ENCODE data around the gene ERI3.

The ERI3 gene

GRCh38 chr1:44281962-44282703 is 72.9 kb downstream of the ERI3 start:
- DNase-seq: no peak

GRCh38 chr1:44276901-44277300 is 78.2 kb downstream of the ERI3 start:
- DNase-seq: no peak

DNA sequence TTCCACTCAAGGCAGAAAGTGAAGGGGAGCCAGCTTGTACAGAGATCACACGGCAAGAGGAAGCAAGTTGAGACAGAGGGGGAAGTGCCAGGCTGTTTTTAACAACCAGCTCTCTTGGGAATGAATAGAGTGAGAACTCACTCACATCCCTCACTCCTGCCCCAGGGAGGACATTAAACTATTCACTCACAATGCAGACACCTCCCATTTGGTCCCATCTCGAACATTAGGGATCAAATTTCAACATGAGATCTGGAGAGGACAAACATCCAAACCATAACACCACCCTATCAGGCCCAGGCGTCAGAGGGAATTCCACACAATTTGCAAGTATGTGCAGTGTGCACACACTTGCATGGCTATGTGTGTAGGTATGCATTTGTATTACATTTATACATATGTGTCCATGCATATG is 79.1 kb downstream of the ERI3 start:
- DNase-seq: no peak

DNA sequence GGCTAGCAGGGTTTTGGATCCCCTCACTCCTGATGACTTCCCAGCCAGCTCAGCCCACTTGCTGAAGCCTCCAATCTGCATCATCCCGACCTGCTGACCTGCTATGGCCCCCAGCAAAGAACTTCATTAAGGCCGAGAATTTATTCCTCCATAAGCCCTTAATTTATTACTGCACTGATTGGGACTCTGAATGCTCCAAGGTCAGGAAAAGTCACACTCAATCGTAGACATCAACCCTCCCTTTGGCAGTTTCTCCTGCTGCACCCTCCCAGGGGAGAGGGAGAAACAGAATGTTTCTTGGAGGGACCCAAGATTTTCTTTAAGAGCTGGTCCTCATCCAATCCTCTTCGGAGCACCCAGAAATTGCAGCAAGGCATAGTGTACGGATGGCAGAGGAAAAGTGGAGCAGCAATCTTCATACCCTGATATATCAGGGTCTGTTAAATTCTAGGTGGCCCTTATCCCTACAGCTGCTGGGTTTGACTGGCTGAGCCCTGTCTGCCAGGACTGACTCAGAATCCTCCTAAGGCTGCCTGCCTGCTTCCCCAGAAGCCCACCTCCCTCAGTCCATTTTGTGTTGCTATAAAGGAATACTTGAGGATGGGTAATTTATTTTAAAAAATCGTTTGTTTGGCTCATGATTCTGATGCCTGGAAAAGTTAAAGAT is 79.6 kb downstream of the ERI3 start:
- DNase-seq: no peak

DNA sequence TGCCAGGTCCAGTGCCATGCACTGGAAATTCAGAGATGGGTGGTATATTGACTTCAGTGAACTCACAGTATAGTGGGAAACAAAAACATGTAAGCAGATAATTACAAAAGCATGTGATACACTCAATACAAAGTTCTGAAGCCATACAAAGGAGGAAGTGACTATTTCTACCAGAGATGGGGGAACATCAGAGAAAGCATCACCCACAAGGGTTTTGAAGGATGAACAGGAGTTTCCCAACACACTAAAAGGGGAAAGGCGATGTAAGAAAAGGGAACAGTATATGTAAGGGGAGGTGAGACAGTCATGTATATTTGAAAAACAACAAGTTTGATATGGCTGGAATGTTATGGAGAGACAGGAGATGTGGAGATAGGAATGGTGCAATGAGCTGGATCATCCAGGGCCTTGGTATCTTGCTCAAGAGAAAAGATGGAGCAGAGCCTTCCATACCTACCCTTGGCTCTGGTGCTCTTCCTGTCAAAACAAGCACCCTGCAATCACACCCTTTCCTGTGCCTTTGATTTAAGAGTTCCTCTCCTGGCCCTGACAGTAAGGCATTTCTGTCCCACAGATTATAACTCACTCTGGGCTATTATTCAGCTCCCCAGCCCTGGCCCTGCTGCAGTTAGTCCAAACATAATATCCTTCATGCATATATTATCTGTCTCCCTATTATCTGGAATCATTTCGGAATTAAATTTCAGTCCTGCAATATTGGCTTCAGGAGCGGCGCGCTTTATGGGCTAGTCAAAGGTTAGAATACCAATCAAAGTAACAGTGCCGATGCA is 81.3 kb downstream of the ERI3 start:
- DNase-seq: no peak

DNA sequence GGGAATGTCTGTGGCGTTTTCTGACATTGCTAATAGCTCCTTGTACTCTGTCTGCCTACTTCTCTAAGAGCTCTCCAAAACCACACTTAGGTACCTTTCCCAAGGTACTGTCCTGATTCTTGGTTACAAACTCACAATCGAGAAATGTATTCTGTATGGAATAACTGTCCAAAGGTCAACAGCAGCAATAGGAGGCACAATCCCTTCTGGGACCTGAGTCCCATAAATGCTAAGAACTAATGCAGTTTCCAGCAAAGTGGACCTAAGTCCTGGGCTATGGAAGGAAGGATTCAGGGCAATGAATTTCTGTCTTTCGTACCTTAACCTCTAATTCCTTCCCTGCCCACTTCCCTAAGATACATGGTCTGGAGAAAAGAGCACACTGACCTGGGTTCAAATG is 82.1 kb downstream of the ERI3 start:
- DNase-seq: no peak

DNA sequence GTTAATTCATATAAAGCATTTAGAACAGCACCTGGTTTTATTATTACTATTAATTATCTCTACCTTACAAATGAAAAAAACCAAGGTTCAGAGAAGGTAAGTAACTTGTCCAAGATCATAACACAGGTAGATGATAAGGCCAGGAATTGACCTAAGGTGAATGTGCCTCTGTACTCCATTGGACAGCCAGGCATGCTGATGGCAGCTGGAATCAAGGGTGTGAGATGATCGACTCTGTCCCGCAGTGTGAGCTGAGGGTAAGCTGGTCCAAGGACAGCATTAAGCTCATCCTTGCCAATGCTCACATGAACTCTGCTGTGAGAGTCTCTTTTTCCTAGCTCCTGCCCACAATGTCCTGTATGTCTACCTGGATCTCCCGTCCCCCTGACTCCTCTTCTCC is 83.4 kb downstream of the ERI3 start:
- DNase-seq: no peak

GRCh38 chr1:44270686-44271628 is 84.1 kb downstream of the ERI3 start:
- peak; percentile 66 for DNase-seq

DNA sequence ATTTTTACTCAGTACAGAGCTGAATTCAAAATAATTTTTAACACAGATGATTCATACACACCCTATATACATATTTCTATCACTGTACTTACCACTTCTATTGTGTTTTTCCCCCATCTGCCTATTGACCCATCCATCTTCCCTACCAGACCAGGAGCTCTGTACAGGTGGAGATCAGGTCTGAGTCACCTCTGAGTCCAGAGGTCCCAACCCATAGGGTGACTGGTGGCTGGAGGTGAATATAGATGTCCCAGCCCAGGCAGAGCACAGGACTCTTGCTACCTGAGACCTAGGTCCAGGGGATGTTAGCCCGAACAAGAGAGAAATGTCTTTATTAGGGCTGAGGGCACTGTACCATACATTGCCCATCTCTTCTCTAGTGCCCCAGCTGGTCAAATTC is 87.0 kb downstream of the ERI3 start:
- no peak for DNase-seq

- DNase-seq: no peak
Measured at GRCh38 chr1:44267438-44267837, 87.6 kb downstream of the ERI3 start.

GRCh38 chr1:44266400-44267344 is 88.4 kb downstream of the ERI3 start:
- DNase-seq: no peak

GRCh38 chr1:44265656-44266358 is 89.2 kb downstream of the ERI3 start:
- DNase-seq: no peak

- no peak for DNase-seq
Measured at GRCh38 chr1:44264451-44264771, 90.6 kb downstream of the ERI3 start.

- no peak for DNase-seq
Measured at GRCh38 chr1:44263568-44264450, 91.2 kb downstream of the ERI3 start.

- no peak for DNase-seq
Measured at GRCh38 chr1:44262816-44263567, 92.1 kb downstream of the ERI3 start.

- DNase-seq: no peak
Measured at GRCh38 chr1:44262414-44262813, 92.6 kb downstream of the ERI3 start.

- DNase-seq: no peak
Measured at GRCh38 chr1:44261962-44262361, 93.1 kb downstream of the ERI3 start.

- no peak for DNase-seq
Measured at GRCh38 chr1:44261171-44261817, 93.8 kb downstream of the ERI3 start.

- no peak for DNase-seq
Measured at GRCh38 chr1:44260792-44261170, 94.3 kb downstream of the ERI3 start.

Measured in left hindlimb (tissue), 1 donor.